WERI-Rb-1 (cell line): Measurements from ENCODE around the gene INPP4A.

Experiments used
- DNase-seq: peaks from one replicate; pipeline ENCODE4 v3.0.0-alpha.2; 2020
- H3K27ac ChIP-seq: fragments of 250-450 bp; sonication (Bioruptor Pico); 2 replicates; pipeline ENCODE4 v1.5.1; 2020; ENCODE audit warnings: mild to moderate bottlenecking, moderate library complexity
- H3K27me3 ChIP-seq: fragments of 250-450 bp; sonication (Bioruptor Pico); 2 replicates; pipeline ENCODE4 v1.5.1; 2021; ENCODE audit warnings: mild to moderate bottlenecking, low read depth, moderate library complexity; ENCODE audit not compliant: insufficient read depth, severe bottlenecking
- H3K36me3 ChIP-seq: fragments of 250-450 bp; sonication (Bioruptor Pico); 2 replicates; pipeline ENCODE4 v1.5.1; 2020; ENCODE audit warnings: mild to moderate bottlenecking, moderate library complexity
- H3K4me3 ChIP-seq: 2 replicates; pipeline ENCODE4 v1.5.1; 2011; ENCODE audit warnings: low read depth, mild to moderate bottlenecking, control low read depth, low read length
- H3K9me3 ChIP-seq: fragments of 250-450 bp; sonication (Bioruptor Pico); 2 replicates; pipeline ENCODE4 v1.5.1; 2021; ENCODE audit warnings: mild to moderate bottlenecking, moderate library complexity; ENCODE audit not compliant: severe bottlenecking
- TF ChIP-seq, protein P1 (sequence below): IDR thresholded peaks from 2 replicates; pipeline ENCODE4 v1.5.1; 2011; ENCODE audit warnings: low read depth, mild to moderate bottlenecking, control low read depth, inconsistent platforms, low read length

The INPP4A gene

DNA sequence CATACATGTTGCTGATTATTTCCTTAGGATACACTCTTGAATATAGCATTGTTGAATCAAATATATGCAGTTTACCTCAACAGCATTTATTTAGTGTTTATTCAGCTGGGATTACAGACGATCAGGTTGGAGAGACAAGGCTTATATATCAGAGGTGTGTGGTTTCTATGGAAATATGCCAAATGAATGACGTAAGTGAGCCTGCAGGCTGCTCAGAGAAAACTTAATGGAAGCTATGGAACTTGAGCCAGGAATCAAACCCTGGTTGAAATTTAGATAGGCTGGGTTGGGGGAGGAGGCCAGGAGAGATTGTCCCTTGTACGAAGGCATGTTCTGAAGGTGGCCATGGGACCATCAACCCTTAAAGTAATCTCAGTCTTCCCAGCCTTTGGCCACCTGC is 79.5 kb downstream of the INPP4A start:
- no peak overlapping the region for H3K4me3 ChIP-seq
- DNase-seq = no peak
- H3K36me3 ChIP-seq = peaks cover 4% of the 10 kb centered on the region; the same call in 1 of the 2 replicates
- H3K27ac ChIP-seq = no peak overlapping the region
- no peaks in the 10 kb centered on the region for H3K27me3 ChIP-seq
- H3K9me3 ChIP-seq = no peaks in the 10 kb centered on the region
- TF ChIP-seq, protein P1, sequence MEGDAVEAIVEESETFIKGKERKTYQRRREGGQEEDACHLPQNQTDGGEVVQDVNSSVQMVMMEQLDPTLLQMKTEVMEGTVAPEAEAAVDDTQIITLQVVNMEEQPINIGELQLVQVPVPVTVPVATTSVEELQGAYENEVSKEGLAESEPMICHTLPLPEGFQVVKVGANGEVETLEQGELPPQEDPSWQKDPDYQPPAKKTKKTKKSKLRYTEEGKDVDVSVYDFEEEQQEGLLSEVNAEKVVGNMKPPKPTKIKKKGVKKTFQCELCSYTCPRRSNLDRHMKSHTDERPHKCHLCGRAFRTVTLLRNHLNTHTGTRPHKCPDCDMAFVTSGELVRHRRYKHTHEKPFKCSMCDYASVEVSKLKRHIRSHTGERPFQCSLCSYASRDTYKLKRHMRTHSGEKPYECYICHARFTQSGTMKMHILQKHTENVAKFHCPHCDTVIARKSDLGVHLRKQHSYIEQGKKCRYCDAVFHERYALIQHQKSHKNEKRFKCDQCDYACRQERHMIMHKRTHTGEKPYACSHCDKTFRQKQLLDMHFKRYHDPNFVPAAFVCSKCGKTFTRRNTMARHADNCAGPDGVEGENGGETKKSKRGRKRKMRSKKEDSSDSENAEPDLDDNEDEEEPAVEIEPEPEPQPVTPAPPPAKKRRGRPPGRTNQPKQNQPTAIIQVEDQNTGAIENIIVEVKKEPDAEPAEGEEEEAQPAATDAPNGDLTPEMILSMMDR = no peak

- Histone ChIP-seq H3K4me3 (no peak overlapping the region), H3K36me3 (no peaks in the 10 kb centered on the region), H3K27ac (no peak overlapping the region), H3K27me3 (no peaks in the 10 kb centered on the region), H3K9me3 (no peaks in the 10 kb centered on the region)
- no peak for DNase-seq
- TF ChIP-seq, protein P1 = no peak
Observed at GRCh38 chr2:98528349-98528748, 83.7 kb downstream of the INPP4A start.

DNA sequence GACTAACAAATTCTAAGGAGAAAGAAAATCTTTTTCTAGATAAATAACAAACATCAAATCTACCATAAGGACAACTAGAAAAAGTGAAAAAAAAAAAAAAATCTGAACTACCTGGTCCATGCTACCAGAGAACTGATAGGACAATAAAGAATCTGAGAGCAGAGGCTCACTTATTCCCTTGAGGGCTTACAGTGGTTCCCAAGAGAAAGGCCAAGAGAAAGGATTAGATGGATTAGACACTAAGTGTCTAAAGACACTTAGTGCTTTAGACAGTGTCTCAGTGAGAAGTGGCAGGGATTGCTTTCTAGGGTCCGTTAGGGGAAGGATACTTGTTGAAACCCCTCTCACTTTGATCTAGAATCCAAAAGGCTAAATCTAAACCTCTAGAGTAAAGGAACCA is 85.5 kb downstream of the INPP4A start:
- TF ChIP-seq, protein P1 = no peak
- H3K36me3 ChIP-seq = no peaks in the 10 kb centered on the region
- H3K27me3 ChIP-seq = no peaks in the 10 kb centered on the region
- no peak overlapping the region for H3K4me3 ChIP-seq
- no peak for DNase-seq
- H3K9me3 ChIP-seq = no peaks in the 10 kb centered on the region
- H3K27ac ChIP-seq = no peak overlapping the region

DNA sequence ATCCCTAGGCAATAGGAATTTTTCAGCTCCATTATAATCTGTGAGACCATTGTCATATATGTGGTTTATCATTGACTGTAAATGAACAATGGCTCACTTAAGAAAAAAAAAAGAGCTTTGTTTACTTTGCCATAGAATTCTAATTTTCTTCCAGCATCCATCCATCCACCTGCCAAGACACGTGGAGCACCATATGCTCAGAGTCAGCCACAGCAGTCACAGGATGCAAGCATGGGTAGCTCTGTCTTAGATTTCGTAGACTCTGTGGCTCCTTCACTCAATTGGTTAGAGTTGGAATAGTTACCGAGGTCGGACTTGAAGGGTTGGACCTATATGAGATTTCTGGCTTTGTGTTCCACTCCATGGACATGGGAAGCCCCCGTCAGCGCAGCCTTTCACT is 88.1 kb downstream of the INPP4A start:
- Histone ChIP-seq H3K27me3 (no peaks in the 10 kb centered on the region), H3K36me3 (no peaks in the 10 kb centered on the region; the same call in 1 of the 2 replicates), H3K27ac (no peak overlapping the region), H3K4me3 (no peak overlapping the region), H3K9me3 (no peaks in the 10 kb centered on the region)
- DNase-seq = no peak
- TF ChIP-seq, protein P1 = no peak

GRCh38 chr2:98533547-98533946 is 88.9 kb downstream of the INPP4A start:
- no peak overlapping the region for H3K27ac ChIP-seq
- no peaks in the 10 kb centered on the region for H3K9me3 ChIP-seq
- no peak for DNase-seq
- no peaks in the 10 kb centered on the region for H3K27me3 ChIP-seq
- TF ChIP-seq, protein P1 = no peak
- H3K36me3 ChIP-seq = peaks cover 3% of the 10 kb centered on the region
- H3K4me3 ChIP-seq = no peak overlapping the region

GRCh38 chr2:98534761-98535160 is 90.1 kb downstream of the INPP4A start:
- no peak for DNase-seq
- no peaks in the 10 kb centered on the region for H3K9me3 ChIP-seq
- H3K36me3 ChIP-seq = peaks cover 5% of the 10 kb centered on the region
- H3K27me3 ChIP-seq = no peaks in the 10 kb centered on the region
- no peak overlapping the region for H3K4me3 ChIP-seq
- TF ChIP-seq, protein P1 = no peak
- no peak overlapping the region for H3K27ac ChIP-seq
